ENCODE results near the gene MDC1. TPM values are rescaled to one million over a fixed set of nuclear protein-coding genes. Genes with fewer than 3 reads are reported as not detected.
A peak's percentile ranks its signal among the peaks of the same experiment; 100 is the strongest.

MDC1 gene
- total and polyA plus RNA-seq, 4 donors = 13.8 to 40.3 (median 25.9) TPM

GRCh38 chr6:30703011-30703410, 14.1 kb downstream of the MDC1 start:
- 99% methylated on average over 9 of the region's 10 CpGs for WGBS (ENCODE audit: insufficient coverage)
- no peak overlapping the region for H3K27ac ChIP-seq (ENCODE audit: low read depth, low read length)
- H3K4me1 ChIP-seq (ENCODE audit: control insufficient read depth, insufficient read depth, low read length) = no peaks in the 10 kb centered on the region
- H3K36me3 ChIP-seq (ENCODE audit: control insufficient read depth, insufficient read depth, low read length) = peaks cover 69% of the 10 kb centered on the region
- no peak for DNase-seq (ENCODE audit: low read depth in 4 of 6, low spot score in 6 of 6)
- no peaks in the 10 kb centered on the region for H3K9me3 ChIP-seq (ENCODE audit: control insufficient read depth, insufficient read depth, low read length)
- H3K4me3 ChIP-seq (ENCODE audit: low read depth, low read length) = no peak overlapping the region
- H3K27me3 ChIP-seq (ENCODE audit: control insufficient read depth, insufficient read depth, low read length) = no peaks in the 10 kb centered on the region

DNA sequence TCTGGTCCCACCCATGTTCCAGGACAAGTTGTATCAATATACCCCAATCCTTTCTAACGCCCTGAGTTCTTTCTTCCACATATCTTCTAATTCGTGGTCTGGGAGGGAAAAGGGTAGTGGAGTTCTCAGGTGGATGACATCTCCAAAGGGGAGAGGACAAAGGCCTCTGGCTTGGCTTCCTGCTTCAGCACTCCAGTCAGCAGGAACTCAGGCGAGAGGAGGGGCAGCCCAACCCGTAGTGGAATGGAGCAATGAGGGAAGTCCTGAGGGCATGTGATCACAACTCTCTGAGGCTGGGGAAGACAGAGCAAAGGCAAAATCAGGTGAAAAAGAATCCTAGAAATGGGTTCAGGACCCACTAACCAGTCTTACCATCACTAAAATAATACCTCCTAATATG, 16.7 kb downstream of the MDC1 start:
- Histone ChIP-seq H3K27me3 (ENCODE audit: control insufficient read depth, insufficient read depth, low read length) (no peaks in the 10 kb centered on the region), H3K4me1 (ENCODE audit: control insufficient read depth, insufficient read depth, low read length) (no peaks in the 10 kb centered on the region), H3K27ac (ENCODE audit: low read depth, low read length) (no peak overlapping the region), H3K36me3 (ENCODE audit: control insufficient read depth, insufficient read depth, low read length) (peaks cover 48% of the 10 kb centered on the region), H3K9me3 (ENCODE audit: control insufficient read depth, insufficient read depth, low read length) (no peaks in the 10 kb centered on the region), H3K4me3 (ENCODE audit: low read depth, low read length) (no peak overlapping the region)
- no peak for DNase-seq (ENCODE audit: low read depth in 4 of 6, low spot score in 6 of 6)
- WGBS (ENCODE audit: insufficient coverage) = 67% methylated on average over 2 of the region's 4 CpGs

DNA sequence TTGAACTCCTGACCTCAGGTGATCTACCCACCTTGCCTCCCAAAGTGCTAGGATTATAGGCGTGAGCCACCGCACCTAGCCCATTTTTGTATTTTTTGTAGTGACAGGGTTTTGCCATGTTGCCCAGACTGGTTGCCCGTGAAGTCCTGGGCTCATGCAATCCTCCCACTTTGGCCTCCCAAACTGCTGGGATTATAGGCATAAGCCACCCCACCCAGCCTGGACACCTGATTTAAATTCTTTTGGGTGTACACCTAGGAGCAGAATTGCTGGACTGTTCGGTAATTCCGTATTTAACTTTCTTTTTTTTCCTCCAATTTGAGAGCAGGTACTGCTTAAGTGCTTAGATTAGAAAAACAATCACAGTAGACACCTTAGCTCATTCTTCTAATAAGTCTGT, 20.6 kb downstream of the MDC1 start:
- no peak for DNase-seq (ENCODE audit: low read depth in 4 of 6, low spot score in 6 of 6)
- WGBS (ENCODE audit: insufficient coverage) = 100% methylated on average over 3 of the region's 5 CpGs
- H3K9me3 ChIP-seq (ENCODE audit: control insufficient read depth, insufficient read depth, low read length) = no peaks in the 10 kb centered on the region
- H3K4me3 ChIP-seq (ENCODE audit: low read depth, low read length) = no peak overlapping the region
- no peak overlapping the region for H3K27ac ChIP-seq (ENCODE audit: low read depth, low read length)
- H3K36me3 ChIP-seq (ENCODE audit: control insufficient read depth, insufficient read depth, low read length) = peaks cover 16% of the 10 kb centered on the region
- H3K4me1 ChIP-seq (ENCODE audit: control insufficient read depth, insufficient read depth, low read length) = no peaks in the 10 kb centered on the region
- no peaks in the 10 kb centered on the region for H3K27me3 ChIP-seq (ENCODE audit: control insufficient read depth, insufficient read depth, low read length)

- Histone ChIP-seq H3K27me3 (ENCODE audit: control insufficient read depth, insufficient read depth, low read length) (no peaks in the 10 kb centered on the region), H3K4me3 (ENCODE audit: low read depth, low read length) (peak overlapping the region; percentile 95), H3K9me3 (ENCODE audit: control insufficient read depth, insufficient read depth, low read length) (no peaks in the 10 kb centered on the region), H3K36me3 (ENCODE audit: control insufficient read depth, insufficient read depth, low read length) (no peaks in the 10 kb centered on the region), H3K4me1 (ENCODE audit: control insufficient read depth, insufficient read depth, low read length) (peaks cover 35% of the 10 kb centered on the region), H3K27ac (ENCODE audit: low read depth, low read length) (peak overlapping the region; percentile 93)
- DNase-seq (ENCODE audit: low read depth in 4 of 6, low spot score in 6 of 6) = no peak
- WGBS (ENCODE audit: insufficient coverage) = 13% methylated on average over 2 of the region's 8 CpGs
Observed at GRCh38 chr6:30691208-30691847, 25.8 kb downstream of the MDC1 start.

- peak; percentile 72 to 95 (median 84) for DNase-seq (ENCODE audit: low read depth in 4 of 6, low spot score in 6 of 6)
- WGBS (ENCODE audit: insufficient coverage) = 0% methylated on average over 39 of the region's 40 CpGs
- H3K4me3 ChIP-seq (ENCODE audit: low read depth, low read length) = peak within 1 kb of the TSS; percentile 95
- H3K27me3 ChIP-seq (ENCODE audit: control insufficient read depth, insufficient read depth, low read length) = no peaks in the 10 kb centered on the region
- H3K4me1 ChIP-seq (ENCODE audit: control insufficient read depth, insufficient read depth, low read length) = peaks cover 42% of the 10 kb centered on the region
- peaks cover 3% of the 10 kb centered on the region for H3K36me3 ChIP-seq (ENCODE audit: control insufficient read depth, insufficient read depth, low read length)
- H3K27ac ChIP-seq (ENCODE audit: low read depth, low read length) = peak within 1 kb of the TSS; percentile 93
- no peaks in the 10 kb centered on the region for H3K9me3 ChIP-seq (ENCODE audit: control insufficient read depth, insufficient read depth, low read length)
Observed at GRCh38 chr6:30690403-30691207, 26.5 kb downstream of the MDC1 start, which contains the start of gene NRM. NRM (minus strand) TSS chr6:30690984; CDS start chr6:30690974, 10 bp downstream.

GRCh38 chr6:30689985-30690384, 27.1 kb downstream of the MDC1 start:
- Histone ChIP-seq H3K4me1 (ENCODE audit: control insufficient read depth, insufficient read depth, low read length) (peaks cover 48% of the 10 kb centered on the region), H3K4me3 (ENCODE audit: low read depth, low read length) (peak overlapping the region; percentile 95), H3K27ac (ENCODE audit: low read depth, low read length) (peak overlapping the region; percentile 93), H3K36me3 (ENCODE audit: control insufficient read depth, insufficient read depth, low read length) (peaks cover 8% of the 10 kb centered on the region), H3K27me3 (ENCODE audit: control insufficient read depth, insufficient read depth, low read length) (no peaks in the 10 kb centered on the region), H3K9me3 (ENCODE audit: control insufficient read depth, insufficient read depth, low read length) (no peaks in the 10 kb centered on the region)
- no peak for DNase-seq (ENCODE audit: low read depth in 4 of 6, low spot score in 6 of 6)
- 41% methylated on average over 3 of the region's 4 CpGs for whole genome bisulfite sequencing (ENCODE audit: insufficient coverage)

DNA sequence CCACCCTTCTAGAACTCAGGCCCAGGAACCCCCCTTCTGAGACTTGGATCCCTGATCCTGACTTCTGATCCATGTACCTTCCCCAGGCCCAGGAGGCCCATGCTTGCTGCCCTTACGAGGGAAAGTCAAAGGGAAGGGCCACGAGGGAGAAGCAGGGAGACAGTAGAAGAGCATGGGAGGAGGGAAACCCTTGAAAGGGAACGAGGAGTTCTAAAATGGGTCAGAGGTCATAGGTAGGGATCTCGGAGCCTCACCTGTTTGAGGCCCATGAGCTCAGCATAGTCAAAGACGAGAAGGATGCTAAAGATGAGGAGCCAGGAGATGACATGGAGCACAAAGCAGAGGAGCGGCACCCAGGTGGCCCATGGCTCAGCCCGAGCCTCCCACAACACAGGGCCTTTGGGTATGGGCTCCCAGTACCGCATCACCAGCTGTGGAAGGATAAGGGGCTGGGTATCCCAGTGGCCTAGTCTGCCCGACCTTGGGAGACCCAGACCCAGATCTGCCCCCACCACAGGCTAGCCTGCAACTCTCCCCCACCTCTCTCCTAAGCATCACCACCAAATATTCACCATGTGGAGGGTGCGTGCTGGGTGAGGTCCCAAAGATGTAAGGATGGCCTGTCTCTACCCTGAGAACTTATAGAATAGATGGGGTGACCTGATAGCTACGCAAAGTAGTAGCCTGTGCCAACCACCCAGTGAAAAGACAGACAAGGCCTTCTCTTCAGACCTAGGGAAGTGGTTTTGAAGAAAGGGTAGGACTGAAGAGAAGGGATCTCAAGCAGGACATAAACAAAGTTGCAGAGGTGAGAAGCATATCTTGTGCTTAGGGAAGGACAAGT, 27.8 kb downstream of the MDC1 start:
- Histone ChIP-seq H3K27ac (ENCODE audit: low read depth, low read length) (no peak overlapping the region), H3K27me3 (ENCODE audit: control insufficient read depth, insufficient read depth, low read length) (no peaks in the 10 kb centered on the region), H3K4me3 (ENCODE audit: low read depth, low read length) (no peak overlapping the region), H3K9me3 (ENCODE audit: control insufficient read depth, insufficient read depth, low read length) (no peaks in the 10 kb centered on the region), H3K36me3 (ENCODE audit: control insufficient read depth, insufficient read depth, low read length) (peaks cover 8% of the 10 kb centered on the region), H3K4me1 (ENCODE audit: control insufficient read depth, insufficient read depth, low read length) (peaks cover 56% of the 10 kb centered on the region)
- WGBS (ENCODE audit: insufficient coverage) = 86% methylated on average over 7 of the region's 11 CpGs
- DNase-seq (ENCODE audit: low read depth in 4 of 6, low spot score in 6 of 6) = no peak

GRCh38 chr6:30688569-30688968, 28.5 kb downstream of the MDC1 start:
- H3K9me3 ChIP-seq (ENCODE audit: control insufficient read depth, insufficient read depth, low read length) = no peaks in the 10 kb centered on the region
- WGBS (ENCODE audit: insufficient coverage) = 100% methylated on average over 1 of the region's 9 CpGs
- peaks cover 63% of the 10 kb centered on the region for H3K4me1 ChIP-seq (ENCODE audit: control insufficient read depth, insufficient read depth, low read length)
- no peak overlapping the region for H3K4me3 ChIP-seq (ENCODE audit: low read depth, low read length)
- peak overlapping the region; percentile 98 for H3K27ac ChIP-seq (ENCODE audit: low read depth, low read length)
- H3K36me3 ChIP-seq (ENCODE audit: control insufficient read depth, insufficient read depth, low read length) = peaks cover 8% of the 10 kb centered on the region
- no peaks in the 10 kb centered on the region for H3K27me3 ChIP-seq (ENCODE audit: control insufficient read depth, insufficient read depth, low read length)
- DNase-seq (ENCODE audit: low read depth in 4 of 6, low spot score in 6 of 6) = no peak

- Histone ChIP-seq H3K4me3 (ENCODE audit: low read depth, low read length) (peak overlapping the region; percentile 99), H3K9me3 (ENCODE audit: control insufficient read depth, insufficient read depth, low read length) (no peaks in the 10 kb centered on the region), H3K36me3 (ENCODE audit: control insufficient read depth, insufficient read depth, low read length) (peaks cover 8% of the 10 kb centered on the region), H3K4me1 (ENCODE audit: control insufficient read depth, insufficient read depth, low read length) (peaks cover 70% of the 10 kb centered on the region), H3K27me3 (ENCODE audit: control insufficient read depth, insufficient read depth, low read length) (no peaks in the 10 kb centered on the region), H3K27ac (ENCODE audit: low read depth, low read length) (peak overlapping the region; percentile 98)
- WGBS (ENCODE audit: insufficient coverage) = 15% methylated on average over 13 of the region's 22 CpGs
- DNase-seq (ENCODE audit: low read depth in 4 of 6, low spot score in 6 of 6) = peak in 2 of 6 donors; percentile 79 to 81
Observed at GRCh38 chr6:30687659-30688431, 29.2 kb downstream of the MDC1 start.

Measured in spinal cord (tissue), 10 donors.